ENCODE results near the gene PAGE2B.
"Not testable (repeated sequence)": the region's sequence is repeated elsewhere in the genome, so short reads cannot be mapped to it uniquely, and the experiment has no call there.

PAGE2B gene, protein sequence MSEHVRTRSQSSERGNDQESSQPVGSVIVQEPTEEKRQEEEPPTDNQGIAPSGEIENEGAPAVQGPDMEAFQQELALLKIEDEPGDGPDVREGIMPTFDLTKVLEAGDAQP

DNA sequence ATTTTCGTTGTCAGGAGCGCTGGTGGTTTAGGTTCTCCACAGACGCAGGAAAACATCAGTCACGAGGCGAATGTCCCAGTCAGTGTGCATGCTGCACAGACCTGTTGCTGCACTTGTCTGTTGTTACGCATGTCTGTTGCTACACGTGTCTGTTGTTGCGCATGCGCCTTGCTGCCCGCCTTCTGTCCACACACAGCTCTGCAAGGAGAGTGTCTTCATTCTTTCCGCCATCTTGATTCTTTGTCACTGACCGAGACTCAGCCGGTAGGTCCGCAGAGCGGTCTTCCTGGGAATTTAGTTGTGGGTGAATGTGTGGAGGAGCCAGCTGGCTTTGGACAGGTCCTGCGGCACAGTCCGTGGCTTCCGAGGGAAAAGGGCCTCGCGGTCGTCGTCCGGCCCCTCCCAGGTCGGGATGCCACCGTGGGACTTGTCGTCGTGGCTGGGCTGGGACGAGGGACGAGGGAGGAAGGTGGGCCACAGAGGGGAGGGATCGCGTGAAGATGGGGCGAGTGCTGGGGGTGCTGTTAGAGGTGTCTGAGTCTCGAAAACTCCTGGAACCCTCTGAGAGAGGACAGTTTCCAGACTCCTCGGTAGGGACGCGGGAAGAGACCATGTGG, at the start of gene PAGE2B:
Gene PAGE2B (plus strand): TSS at position 180 of the 617 bp plus-strand sequence. CDS start 1,012 bp downstream, outside the sequence.
- DNase-seq (ENCODE audit: low spot score), result no peak

DNA sequence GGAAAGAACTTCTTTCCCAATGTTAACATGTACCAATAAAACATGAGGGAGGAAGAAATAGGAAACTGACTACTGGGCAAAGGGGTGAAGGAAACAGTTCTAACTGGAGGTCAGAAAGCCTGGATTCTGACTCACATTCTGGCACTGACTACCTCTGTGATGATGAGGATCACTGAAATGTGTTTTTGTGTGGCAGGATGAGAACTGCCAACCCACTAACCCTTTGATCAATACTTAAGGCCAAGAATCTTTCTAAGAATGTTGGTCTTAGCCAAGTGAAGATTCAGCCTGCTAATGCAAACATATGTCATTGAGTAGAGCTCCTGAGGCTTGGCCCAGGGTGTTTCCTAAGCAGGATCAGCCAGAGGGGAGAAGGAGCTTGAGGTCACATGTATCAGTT, 48.7 kb upstream of the PAGE2B start:
- DNase-seq (ENCODE audit: low spot score), result no peak

DNA sequence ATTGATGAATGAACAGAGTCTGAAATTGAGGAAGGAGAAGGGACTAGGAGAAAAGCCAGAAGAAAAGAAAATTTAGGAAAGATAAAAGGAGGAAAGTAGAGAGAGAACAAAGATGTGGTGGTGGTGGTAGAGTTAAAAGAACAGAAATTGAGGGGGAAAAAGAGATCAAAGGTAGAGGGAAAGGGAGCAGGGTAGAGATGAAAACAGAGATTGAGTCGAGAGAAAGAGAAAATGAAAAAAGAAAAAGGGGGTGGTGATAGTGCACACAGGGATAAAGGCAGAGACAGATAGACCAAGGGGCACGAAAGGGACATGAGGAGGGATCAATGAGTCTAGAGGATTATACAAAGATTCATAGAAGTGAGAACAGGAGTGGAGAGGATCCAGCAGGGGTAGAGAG, 48.0 kb upstream of the PAGE2B start:
- no peak for DNase-seq (ENCODE audit: low spot score)

DNA sequence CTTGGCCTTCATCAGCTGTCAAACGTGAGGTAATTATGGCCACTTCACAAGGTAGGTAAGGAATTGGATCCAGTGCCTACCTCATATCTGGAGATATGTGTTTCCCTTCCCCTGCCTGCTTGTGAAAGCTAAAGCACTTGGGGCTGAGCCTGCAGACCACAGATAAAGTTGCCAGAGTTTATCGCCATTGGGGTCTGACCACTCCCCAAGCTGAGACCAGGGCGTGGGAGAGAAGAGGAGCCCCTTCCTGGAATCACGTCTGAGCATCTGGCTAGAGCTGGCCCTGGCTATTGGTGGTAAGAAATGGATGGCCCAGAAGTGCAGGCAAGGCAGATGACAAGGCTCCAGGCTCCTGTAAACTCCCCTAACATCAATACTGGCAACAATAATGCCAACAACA, 46.8 kb upstream of the PAGE2B start:
- DNase-seq (ENCODE audit: low spot score), result no peak

DNA sequence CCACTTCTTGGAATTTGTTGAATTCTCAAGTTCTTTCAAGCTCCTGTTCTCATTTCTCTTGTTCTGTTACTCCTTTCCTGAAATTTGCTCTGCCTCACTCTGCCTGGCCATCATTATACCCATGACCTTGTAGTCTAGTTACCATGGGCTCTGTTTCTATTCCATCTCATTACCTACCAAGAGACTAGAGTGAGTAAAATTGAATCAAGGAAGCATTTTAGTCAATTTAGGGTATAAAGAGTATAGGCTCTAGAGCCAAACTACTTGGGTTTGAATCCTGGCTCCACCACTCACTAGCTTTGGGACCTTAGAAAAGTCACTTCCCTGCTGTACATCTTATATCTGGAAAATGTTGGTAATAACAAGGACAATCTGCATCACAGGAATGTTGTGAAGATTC, 46.2 kb upstream of the PAGE2B start:
- DNase-seq (ENCODE audit: low spot score), result no peak

DNA sequence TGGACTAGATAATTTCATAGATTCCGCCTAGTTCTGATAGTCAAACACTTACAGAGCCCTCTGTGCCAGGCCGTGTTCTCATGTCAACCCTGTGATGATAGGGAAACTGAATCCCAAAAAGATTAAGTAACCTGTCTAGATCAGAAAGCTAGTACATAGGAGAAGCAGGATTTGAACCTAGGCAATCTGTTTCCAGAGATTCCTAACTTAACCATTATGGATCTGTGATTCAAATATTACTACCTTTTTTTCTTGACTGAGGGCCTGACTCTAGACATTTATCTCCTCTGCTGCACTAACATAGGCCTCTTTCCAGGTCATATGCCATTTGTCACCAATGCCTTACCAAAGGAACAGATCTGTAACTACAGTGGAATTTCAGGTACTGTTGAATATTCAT, 45.5 kb upstream of the PAGE2B start:
- no peak for DNase-seq (ENCODE audit: low spot score)

DNA sequence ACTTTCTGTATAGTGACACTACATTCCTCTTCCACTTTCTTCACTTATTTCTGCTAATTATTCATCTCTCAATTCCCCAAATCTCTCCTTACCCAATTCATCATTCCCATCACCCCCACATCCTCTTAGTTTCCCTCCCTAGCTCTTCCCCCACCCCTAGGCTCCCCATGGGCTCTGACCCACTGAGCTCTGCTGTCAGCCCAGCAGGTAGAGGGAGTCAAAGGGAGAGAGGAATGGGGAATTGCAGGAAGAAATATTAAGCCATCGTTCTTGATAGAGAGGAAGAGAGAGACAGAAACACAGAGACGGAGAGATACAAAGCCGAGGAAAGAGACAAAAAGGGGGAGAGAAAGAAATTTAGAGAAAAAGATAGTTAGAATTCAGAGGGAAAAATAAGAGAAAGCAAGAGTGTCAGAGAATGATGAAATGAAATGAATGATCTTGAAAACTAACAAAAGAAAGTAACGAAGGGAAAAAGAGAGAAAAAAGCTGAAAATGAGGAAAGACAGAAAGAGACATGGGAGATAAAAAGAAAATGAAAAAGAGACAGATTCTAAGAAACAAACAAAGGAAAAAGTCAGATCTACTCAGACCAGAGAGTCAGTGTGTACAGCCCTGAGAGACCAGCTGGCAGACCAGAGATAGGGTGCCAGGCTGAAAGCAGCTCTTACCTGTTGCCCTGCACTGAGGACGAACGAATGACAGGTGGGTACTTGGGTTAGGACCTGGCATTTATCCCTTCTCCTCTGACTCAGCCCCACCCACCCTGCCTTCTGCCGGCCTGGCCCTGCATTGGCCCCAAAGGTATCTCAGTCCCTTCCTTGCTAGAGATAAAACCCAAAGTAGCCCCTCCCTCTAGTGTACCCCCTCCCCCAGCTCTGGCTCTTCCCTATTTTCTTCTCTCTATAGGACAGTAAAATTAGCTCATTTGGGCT, 44.3 kb upstream of the PAGE2B start, which contains the start of gene ALAS2:
Gene ALAS2 (minus strand): TSS at position 707 of the 935 bp plus-strand sequence. CDS start 4,977 bp downstream, outside the sequence.
- no peak for DNase-seq (ENCODE audit: low spot score)

DNA sequence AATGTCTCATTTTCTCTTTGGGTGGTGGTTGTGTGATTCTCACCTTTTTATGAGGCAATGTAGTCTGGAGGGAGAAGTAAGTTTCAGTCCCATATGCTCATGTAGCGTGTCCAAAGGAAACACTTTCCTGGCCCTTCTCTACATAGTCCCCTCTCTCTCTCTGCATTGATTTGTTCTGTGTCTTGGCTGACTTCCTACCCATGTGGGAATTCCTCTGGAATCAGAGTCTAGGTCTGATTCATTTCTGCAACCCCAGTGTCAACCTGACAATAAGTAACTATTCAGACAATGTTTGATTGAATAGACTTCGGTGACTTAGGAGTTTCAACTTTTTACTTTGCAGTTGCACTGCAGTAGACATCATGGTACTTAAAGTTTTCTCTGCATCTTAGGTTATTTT, 41.4 kb upstream of the PAGE2B start:
- DNase-seq (ENCODE audit: low spot score), result no peak

DNA sequence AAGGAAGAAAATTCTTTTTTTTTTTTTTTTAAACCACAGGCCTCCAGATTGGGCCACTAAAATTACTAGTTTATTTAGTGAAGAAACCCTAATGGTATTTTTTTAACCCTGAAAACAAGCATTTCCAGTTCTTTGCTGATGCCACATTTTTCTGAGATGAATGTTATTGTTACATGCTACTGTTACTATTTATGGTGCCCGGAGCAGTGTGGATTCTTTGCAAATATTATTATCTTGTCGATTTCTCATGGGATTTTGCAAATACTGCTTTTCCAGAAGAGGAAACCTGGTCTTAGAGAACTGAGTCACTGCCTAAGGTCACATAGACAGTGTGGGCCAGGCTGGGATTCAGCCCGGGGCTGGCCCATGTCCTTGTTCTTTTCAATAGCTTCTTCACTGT, 35.4 kb upstream of the PAGE2B start:
- DNase-seq (ENCODE audit: low spot score), result no peak

DNA sequence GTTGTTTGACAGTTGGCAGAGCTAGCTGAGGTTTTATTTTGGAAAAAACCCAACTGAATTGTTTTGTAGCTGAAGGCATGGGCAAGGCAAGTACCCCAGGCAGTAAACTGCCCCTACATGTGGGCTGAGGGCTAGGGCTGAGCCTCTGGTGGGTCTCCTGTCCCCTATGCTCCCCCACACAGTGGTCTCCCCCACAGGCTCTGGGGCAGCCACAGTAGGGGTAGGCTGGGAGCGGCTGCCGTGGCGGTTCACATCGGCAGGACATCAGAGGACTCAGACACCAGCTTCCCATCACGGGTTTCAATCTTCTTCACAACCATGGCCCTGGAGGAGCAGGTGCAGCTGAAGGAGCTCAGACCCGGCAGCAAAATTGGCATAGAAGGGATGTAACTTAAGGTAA, 33.3 kb upstream of the PAGE2B start:
- no peak for DNase-seq (ENCODE audit: low spot score)

DNA sequence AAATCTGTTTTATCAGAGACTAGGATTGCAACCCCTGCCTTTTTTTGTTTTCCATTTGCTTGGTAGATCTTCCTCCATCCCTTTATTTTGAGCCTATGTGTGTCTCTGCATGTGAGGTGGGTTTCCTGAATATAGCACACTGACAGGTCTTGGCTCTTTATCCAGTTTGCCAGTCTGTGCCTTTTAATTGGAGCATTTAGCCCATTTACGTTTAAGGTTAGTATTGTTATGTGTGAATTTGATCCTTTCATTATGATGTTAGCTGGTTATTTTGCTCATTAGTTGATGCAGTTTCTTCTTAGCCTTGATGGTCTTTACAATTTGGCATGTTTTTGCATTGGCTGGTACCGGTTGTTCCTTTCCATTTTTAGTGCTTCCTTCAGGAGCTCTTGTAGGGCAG, 24.2 kb upstream of the PAGE2B start:
- DNase-seq (ENCODE audit: low spot score), result not testable (repeated sequence)

DNA sequence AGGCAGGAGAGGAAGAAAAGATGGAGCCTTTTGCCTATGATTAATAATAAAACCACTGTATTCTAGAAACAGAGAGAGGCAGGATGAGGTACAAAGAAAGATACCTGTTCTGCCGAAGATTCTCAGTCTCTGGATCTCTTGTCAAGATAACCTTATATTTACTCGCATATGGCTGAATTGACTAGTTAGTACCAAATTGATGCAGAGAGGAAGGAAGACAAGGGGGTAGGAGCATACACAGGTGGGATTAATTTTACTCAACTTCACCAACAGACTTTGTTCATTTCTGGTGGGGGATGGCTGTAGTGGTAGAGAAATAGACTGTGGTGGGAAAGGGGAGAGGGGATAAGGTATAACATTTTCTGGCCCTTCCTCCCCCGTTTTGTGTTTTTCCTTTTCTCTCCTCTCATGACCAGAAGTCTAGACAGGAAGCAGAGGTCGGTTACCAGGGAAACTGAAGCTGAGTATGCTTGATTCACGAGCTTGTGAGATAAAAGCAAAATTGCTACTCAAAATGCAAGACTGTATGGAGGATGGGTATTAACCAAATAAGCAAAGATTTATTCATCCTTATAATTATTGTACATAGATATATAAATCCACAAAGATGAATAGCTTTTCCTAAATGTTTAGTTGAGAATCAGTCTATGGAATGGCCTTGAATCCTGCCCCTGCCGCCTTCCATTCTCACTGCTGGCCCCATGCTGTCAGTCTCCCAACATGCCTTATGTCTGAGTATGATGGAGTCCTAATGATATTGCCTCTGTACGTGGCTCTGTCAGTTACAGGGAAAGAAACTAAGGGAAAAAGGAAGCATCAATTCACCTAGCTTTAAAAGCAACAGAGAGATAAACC, 17.8 kb upstream of the PAGE2B start:
- no peak for DNase-seq (ENCODE audit: low spot score)

DNA sequence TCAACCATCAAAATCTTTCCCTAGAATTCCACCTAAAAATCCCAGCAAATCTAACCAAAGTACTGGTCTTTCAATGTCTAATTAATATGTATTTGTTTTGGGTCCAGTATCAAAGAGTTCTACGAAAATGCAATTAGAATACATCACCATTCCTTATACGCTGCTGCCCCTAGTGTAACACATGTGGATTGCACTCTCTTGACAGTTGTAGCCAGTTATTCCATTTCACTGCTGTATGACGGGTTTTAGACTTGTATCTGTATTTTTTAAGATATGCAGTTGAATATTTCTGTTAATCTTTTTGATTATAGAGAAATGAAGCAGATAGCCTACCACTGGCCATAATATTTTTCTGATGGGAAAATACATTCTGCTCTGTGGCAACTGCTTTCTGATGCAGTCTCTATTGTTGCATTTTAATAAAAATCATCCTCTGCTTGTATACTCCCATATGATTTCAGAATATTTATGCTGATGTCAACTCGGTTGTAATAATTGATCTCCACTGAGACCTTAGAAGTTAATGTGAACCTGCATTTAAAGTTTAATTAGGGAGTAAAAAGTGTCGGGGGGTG, 17.1 kb upstream of the PAGE2B start:
- no peak for DNase-seq (ENCODE audit: low spot score)

DNA sequence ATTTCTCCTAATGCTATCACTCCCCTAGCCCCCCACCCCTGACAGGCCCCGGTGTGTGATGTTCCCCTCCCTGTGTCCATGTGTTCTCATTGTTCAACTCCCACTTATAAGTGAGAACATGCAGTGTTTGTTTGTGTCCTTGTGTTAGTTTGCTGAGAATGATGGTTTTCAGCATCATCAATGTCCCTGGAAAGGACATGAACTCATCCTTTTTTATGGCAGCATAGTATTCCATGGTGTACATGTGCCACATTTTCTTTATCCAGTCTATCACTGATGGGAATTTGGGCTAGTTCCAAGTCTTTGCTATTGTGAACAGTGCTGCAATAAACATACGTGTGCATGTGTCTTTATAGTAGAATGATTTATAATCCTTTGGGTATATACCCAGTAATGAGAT, 7.7 kb upstream of the PAGE2B start:
- DNase-seq (ENCODE audit: low spot score), result not testable (repeated sequence)

DNA sequence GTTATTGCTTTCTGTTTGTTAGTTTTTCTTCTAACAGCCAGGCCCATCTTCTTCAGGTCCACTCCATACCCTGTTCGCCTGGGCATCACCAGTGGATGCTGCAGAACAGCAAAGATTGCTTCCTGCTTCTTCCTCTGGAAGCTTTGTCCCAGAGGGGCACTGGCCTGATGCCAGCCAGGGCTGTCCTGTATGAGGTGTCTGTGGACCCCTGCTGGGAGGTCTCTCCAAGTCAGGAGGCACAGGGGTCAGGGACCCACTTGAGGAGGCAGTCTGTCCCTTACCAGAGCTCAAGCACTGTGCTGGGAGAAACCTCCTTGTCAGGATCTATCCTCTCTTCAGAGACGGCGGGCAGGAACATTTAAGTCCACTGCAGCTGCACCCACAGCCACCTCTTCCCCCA, 2.5 kb upstream of the PAGE2B start:
- DNase-seq (ENCODE audit: low spot score), result no peak

DNA sequence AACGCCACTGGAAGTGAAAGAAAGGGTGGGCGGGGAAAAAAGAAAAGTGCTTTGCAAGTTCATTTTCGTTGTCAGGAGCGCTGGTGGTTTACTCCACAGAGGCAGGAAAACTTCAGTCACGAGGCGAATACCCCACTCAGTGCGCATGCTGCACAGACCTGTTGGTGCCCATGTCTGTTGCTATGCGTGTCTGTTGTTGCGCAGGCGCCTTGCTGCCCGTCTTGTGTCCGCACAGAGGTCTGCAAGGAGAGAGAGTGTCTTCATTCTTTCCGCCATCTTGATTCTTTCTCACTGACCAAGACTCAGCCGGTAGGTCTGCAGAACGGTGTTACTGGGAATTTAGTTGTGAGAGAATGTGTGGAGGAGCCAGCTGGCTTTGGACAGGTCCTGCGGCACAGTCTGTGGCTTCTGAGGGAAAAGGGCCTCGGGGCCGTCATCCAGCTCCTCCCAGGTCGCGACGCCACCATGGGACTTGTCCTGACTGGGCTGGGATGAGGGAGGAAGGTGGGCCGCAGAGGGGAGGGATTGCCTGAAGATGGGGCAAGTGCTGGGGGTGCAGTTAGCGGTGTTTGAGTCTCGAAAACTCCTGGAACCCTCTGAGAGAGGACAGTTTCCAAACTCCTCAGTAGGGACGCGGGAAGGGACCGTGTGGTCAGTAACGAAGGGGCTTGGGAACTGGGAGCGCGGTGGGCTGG, 14.1 kb downstream of the PAGE2B start, which contains the start of gene PAGE2:
Gene PAGE2 (plus strand): TSS at position 224 of the 695 bp plus-strand sequence. CDS start 1,003 bp downstream, outside the sequence.
- no peak for DNase-seq (ENCODE audit: low spot score)

DNA sequence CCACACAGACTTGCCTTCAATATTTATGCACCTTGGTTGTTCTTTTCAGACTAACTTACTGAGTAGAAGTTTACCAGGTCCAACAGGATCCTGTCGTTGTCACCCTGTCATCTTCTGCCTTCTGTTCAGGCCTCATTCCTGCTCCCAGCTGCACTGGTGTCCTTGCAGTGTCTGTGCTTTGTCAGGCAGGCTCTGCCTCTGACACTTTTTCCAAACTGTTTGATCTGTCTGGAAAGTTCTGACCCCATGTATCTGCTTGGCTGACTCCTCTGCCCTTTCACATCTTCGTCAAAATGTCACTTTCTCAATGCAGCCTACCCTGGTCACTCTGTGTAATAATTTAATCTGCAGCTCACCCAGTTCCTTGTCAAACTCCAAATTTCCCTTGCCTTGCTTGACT, 23.9 kb downstream of the PAGE2B start:
- DNase-seq (ENCODE audit: low spot score), result no peak

DNA sequence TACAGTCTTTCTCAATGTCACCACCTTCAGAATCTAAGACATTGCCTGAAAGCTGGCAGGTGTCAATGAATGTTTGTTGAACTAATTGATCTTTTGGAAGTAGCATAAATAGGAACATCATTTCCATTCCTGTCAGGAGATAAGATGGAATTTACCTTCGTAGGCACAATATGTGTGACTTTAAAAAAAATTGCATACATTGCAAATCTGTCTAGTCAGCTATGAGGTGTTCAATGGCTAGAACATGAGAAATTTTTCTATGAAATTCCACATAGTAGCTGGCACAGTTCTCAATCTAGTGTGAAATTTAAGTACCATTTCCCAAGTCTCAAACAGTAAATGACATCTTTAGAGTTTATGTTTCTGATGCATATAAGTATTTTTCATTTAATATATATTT, 24.3 kb downstream of the PAGE2B start:
- no peak for DNase-seq (ENCODE audit: low spot score)

DNA sequence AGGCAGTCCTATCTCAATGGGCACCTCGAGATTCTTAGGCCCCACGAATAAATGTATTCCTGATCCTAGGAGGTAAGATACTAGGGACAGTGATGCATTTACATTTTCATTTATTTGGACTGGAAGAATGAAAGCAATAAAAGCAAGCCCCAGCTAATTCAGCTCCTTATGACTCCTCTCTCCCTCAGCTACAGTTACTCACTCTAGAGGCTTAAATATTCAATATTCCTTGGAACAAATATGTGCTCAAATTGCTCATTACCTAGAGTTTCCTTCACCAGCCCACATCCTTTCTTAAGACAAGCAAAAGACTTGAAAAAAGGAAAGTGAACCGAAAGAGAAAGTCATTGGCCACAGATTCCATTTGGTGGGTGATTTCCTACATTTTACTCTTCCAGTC, 27.9 kb downstream of the PAGE2B start:
- DNase-seq (ENCODE audit: low spot score), result no peak

DNA sequence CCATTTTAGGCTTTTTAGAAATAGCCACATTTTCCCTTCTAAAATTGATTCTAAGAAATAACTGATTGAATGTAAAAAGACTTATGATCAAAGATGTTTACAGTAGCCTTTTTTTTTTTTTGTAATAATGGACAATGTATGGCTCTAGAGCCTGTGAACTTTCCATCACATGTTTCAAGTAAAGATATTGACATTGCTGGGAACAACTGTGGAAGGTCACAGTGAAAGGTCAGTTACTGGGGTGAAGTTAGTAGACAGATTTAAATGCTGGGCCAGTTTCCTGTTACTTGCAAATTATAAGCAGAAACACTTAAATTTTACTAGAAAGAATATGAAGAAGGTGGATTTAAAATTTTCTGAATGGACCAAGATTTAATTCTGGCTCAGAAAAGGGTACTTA, 32.4 kb downstream of the PAGE2B start:
- DNase-seq (ENCODE audit: low spot score), result no peak

DNA sequence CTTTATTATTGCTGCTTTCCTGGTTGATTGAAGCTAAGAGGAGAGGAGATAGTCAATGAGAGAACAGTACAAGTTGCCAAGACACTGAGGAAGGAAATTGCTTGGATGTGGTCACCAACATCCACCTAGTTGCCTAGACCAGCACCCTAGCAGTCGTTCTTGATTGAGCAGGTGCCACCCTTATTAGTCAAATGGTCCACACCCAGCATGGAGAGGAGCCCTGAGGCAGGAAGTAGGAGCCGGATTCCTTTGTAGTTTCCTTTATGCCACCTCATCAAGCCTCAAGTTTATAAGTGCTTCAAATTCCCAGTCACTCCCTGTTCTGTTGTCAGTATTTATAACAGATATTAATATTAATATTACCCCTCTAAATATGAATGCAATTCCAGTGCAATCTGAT, 33.1 kb downstream of the PAGE2B start:
- DNase-seq (ENCODE audit: low spot score), result no peak

Measured in ecto neural progenitor cell (in vitro differentiated cells).